Neural progenitor cell (in vitro differentiated cells): Measurements from ENCODE around the gene ATXN1. TPM values are rescaled to one million over a fixed set of nuclear protein-coding genes. Genes with fewer than 3 reads are reported as not detected.

Experiments used
- DNase-seq: peaks from one replicate; pipeline ENCODE4 v3.0.0-alpha.2; 2016; ENCODE audit warnings: low spot score
- H2AFZ ChIP-seq: fragments of 200-600 bp; sonication (generic); replicated peaks from 2 replicates; pipeline ENCODE4 v1.6.1; 2016; ENCODE audit warnings: antibody characterized with exemption
- H3F3A ChIP-seq: fragments of 200-600 bp; sonication (generic); 2 replicates; pipeline ENCODE4 v1.6.1; 2016; ENCODE audit warnings: antibody characterized with exemption, low read depth
- H3K27ac ChIP-seq: fragments of 200-600 bp; sonication (generic); 2 replicates; pipeline ENCODE4 v1.5.1; 2016; ENCODE audit warnings: mild to moderate bottlenecking
- H3K27me3 ChIP-seq: fragments of 200-600 bp; sonication (generic); 2 replicates; pipeline ENCODE4 v1.6.1; 2016; ENCODE audit warnings: mild to moderate bottlenecking, moderate library complexity
- H3K36me3 ChIP-seq: fragments of 200-600 bp; sonication (generic); 2 replicates; pipeline ENCODE4 v1.5.1; 2016
- H3K4me1 ChIP-seq: fragments of 200-600 bp; sonication (generic); 2 replicates; pipeline ENCODE4 v1.6.1; 2016; ENCODE audit warnings: mixed run types
- H3K4me2 ChIP-seq: fragments of 200-600 bp; sonication (generic); 2 replicates; pipeline ENCODE4 v1.6.1; 2016
- H3K4me3 ChIP-seq: fragments of 200-600 bp; sonication (generic); 2 replicates; pipeline ENCODE4 v1.5.1; 2016
- H3K79me2 ChIP-seq: fragments of 200-600 bp; sonication (generic); 2 replicates; pipeline ENCODE4 v1.6.1; 2016; ENCODE audit warnings: low read depth
- H3K9ac ChIP-seq: fragments of 200-600 bp; sonication (generic); 2 replicates; pipeline ENCODE4 v1.6.1; 2016
- H3K9me3 ChIP-seq: fragments of 200-600 bp; sonication (generic); 2 replicates; pipeline ENCODE4 v1.5.1; 2016; ENCODE audit warnings: low read depth
- H4K20me1 ChIP-seq: fragments of 200-600 bp; sonication (generic); 2 replicates; pipeline ENCODE4 v1.6.1; 2016; ENCODE audit warnings: low read depth
- H3K27ac Mint-ChIP-seq: 3 replicates; pipeline ENCODE4 v1.8.0; 2021; ENCODE audit warnings: mixed read lengths
- H3K27me3 Mint-ChIP-seq: 2 replicates; pipeline ENCODE4 v1.8.0; 2022; ENCODE audit warnings: low read depth, mild to moderate bottlenecking, inconsistent platforms, moderate library complexity, mixed read lengths; ENCODE audit not compliant: insufficient read depth
- H3K36me3 Mint-ChIP-seq: 3 replicates; pipeline ENCODE4 v1.8.0; 2021; ENCODE audit warnings: mixed read lengths
- H3K4me1 Mint-ChIP-seq: 3 replicates; pipeline ENCODE4 v1.8.0; 2021; ENCODE audit warnings: mixed read lengths
- H3K4me3 Mint-ChIP-seq: 3 replicates; pipeline ENCODE4 v1.8.0; 2021; ENCODE audit warnings: mild to moderate bottlenecking, moderate library complexity, mixed read lengths
- H3K9me3 Mint-ChIP-seq: 3 replicates; pipeline ENCODE4 v1.8.0; 2020; ENCODE audit warnings: mixed read lengths
- EZH2 ChIP-seq: fragments of 200-600 bp; sonication (generic); IDR thresholded peaks from 2 replicates; pipeline ENCODE4 v1.6.1; 2017; ENCODE audit warnings: antibody characterized with exemption, mild to moderate bottlenecking, moderate library complexity
- EZH2phosphoT487 ChIP-seq: fragments of 200-600 bp; sonication (generic); IDR thresholded peaks from 2 replicates; pipeline ENCODE4 v1.6.1; 2017; ENCODE audit warnings: antibody characterized with exemption
- total RNA-seq: library from RNA; depleted of rRNA; stranded (reverse); fragments of >200 nt; gene quantifications from 2 replicates; pipeline ENCODE4 v1.2.3, GENCODE V29; 2015; ENCODE audit warnings: low replicate concordance
- TF ChIP-seq, protein P1 (sequence below): fragments of 200-600 bp; sonication (generic); IDR thresholded peaks from 2 replicates; pipeline ENCODE4 v1.5.1; 2017; ENCODE audit warnings: antibody characterized with exemption, mild to moderate bottlenecking

Gene ATXN1
- total RNA-seq, 1 donor from 2014 or later, result 3.6 TPM

DNA sequence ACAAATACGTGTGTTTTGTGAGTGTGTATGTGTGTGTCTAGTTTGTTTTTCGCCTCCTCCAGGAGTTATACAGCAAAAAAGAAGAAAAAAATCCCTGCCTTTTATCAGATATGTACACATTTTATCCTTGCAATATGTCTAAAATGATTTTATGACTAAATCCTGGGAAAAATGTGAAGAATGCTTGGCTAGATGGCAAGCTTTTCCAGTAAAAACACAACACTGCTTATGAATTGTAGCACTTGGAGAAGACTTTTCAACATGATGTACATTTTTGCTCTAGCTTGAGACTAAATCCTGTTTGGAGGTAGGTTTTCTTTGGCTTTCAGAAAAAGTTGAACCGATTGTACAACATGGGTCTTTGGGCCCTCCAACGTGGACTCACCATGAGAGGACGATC, 362.7 kb downstream of the ATXN1 start:
- H3K4me2 ChIP-seq, result no peak overlapping the region
- no peak overlapping the region for H2AFZ ChIP-seq

DNA sequence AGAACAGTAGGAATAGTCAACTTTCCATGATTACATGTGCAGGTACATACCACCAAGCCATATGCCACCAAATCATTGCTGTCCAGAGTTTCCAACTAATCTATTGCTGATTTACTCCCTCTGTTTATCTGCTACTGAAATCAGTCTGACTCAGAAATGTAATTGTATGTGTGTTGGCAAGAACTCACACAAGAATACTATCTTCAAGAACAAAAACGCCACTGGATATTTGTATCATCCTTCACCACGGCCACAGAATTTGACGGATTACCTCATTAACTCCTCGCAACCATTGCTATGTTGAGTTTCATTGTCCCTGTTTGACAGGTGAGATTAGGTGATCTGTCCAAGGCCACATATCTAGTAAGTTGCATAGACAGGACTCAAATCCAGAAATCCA, 363.6 kb downstream of the ATXN1 start:
- H3K27me3 ChIP-seq, result no peaks in the 10 kb centered on the region
- peaks cover 9% of the 10 kb centered on the region for H3K4me1 Mint-ChIP-seq
- H3K9me3 ChIP-seq, result no peaks in the 10 kb centered on the region
- H2AFZ ChIP-seq, result no peak overlapping the region
- no peaks in the 10 kb centered on the region for H3K4me1 ChIP-seq
- TF ChIP-seq EZH2, result no peak
- TF ChIP-seq, protein P1, sequence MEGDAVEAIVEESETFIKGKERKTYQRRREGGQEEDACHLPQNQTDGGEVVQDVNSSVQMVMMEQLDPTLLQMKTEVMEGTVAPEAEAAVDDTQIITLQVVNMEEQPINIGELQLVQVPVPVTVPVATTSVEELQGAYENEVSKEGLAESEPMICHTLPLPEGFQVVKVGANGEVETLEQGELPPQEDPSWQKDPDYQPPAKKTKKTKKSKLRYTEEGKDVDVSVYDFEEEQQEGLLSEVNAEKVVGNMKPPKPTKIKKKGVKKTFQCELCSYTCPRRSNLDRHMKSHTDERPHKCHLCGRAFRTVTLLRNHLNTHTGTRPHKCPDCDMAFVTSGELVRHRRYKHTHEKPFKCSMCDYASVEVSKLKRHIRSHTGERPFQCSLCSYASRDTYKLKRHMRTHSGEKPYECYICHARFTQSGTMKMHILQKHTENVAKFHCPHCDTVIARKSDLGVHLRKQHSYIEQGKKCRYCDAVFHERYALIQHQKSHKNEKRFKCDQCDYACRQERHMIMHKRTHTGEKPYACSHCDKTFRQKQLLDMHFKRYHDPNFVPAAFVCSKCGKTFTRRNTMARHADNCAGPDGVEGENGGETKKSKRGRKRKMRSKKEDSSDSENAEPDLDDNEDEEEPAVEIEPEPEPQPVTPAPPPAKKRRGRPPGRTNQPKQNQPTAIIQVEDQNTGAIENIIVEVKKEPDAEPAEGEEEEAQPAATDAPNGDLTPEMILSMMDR, result no peak
- TF ChIP-seq EZH2phosphoT487, result no peak
- no peak overlapping the region for H3K4me2 ChIP-seq
- no peak overlapping the region for H3K4me3 Mint-ChIP-seq
- no peak overlapping the region for H3K27ac Mint-ChIP-seq
- no peaks in the 10 kb centered on the region for H4K20me1 ChIP-seq
- H3K36me3 Mint-ChIP-seq, result peaks cover 3% of the 10 kb centered on the region
- H3K9ac ChIP-seq, result no peak overlapping the region
- H3K27me3 Mint-ChIP-seq, result no peaks in the 10 kb centered on the region
- H3K9me3 Mint-ChIP-seq, result peaks cover 5% of the 10 kb centered on the region
- no peaks in the 10 kb centered on the region for H3K36me3 ChIP-seq
- no peaks in the 10 kb centered on the region for H3K79me2 ChIP-seq
- no peaks in the 10 kb centered on the region for H3F3A ChIP-seq
- H3K27ac ChIP-seq, result no peak overlapping the region
- H3K4me3 ChIP-seq, result no peak overlapping the region
- DNase-seq, result no peak

More for the DNA sequence above, 362.7 kb downstream of the ATXN1 start:
- no peak overlapping the region for H3K4me3 Mint-ChIP-seq
- H3K27me3 Mint-ChIP-seq, result no peaks in the 10 kb centered on the region
- H3K27ac ChIP-seq, result no peak overlapping the region
- DNase-seq, result no peak
- H3F3A ChIP-seq, result no peaks in the 10 kb centered on the region
- peaks cover 3% of the 10 kb centered on the region for H3K36me3 Mint-ChIP-seq
- no peak overlapping the region for H3K27ac Mint-ChIP-seq
- H4K20me1 ChIP-seq, result no peaks in the 10 kb centered on the region
- H3K27me3 ChIP-seq, result no peaks in the 10 kb centered on the region
- H3K4me1 Mint-ChIP-seq, result peaks cover 14% of the 10 kb centered on the region
- TF ChIP-seq EZH2phosphoT487 (no peak), EZH2 (no peak)
- TF ChIP-seq, protein P1, result no peak
- H3K9me3 ChIP-seq, result no peaks in the 10 kb centered on the region
- H3K36me3 ChIP-seq, result no peaks in the 10 kb centered on the region
- H3K4me3 ChIP-seq, result no peak overlapping the region
- H3K9me3 Mint-ChIP-seq, result peaks cover 5% of the 10 kb centered on the region
- H3K79me2 ChIP-seq, result no peaks in the 10 kb centered on the region
- H3K4me1 ChIP-seq, result no peaks in the 10 kb centered on the region
- H3K9ac ChIP-seq, result no peak overlapping the region

DNA sequence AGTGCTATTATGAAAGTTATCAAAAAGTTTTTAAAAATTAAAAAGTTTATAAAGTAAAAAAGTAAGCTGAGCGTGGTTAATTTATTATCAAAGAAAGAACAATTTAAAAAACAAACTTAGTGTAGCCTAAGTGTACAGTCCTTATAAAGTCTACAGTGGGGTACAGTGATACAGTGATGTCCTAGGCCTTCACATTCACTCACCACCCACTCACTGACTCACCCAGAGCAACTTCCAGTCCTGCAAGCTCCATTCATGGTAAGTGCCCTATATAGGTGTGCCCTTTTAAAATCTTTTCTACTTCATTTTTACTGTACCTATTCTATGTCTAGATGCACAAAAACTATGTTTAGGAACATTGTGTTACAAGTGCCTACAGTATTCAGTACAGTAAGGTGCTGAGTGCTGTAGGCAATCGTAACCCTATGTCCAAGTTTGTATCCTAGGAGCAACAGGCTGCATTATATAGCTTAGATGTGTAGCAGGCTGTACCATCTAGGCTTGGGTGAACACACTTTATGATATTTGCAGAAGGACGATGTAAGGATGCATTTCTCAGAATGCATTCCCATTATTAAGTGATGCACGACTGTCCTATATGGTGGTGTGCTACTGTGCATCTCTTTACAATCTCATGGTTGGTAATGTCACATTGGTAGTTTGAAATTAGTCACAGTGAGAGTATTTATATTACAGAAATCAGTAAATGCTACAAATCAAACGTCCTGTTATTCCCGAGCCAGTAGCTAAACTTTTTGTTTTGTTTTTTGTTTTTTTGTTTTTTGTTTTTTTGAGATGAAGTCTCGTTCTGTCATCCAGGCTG, 364.6 kb downstream of the ATXN1 start:
- Mint-ChIP-seq H3K27ac (no peak overlapping the region), H3K4me3 (no peak overlapping the region), H3K36me3 (peaks cover 2% of the 10 kb centered on the region), H3K9me3 (peaks cover 4% of the 10 kb centered on the region), H3K4me1 (peaks cover 4% of the 10 kb centered on the region), H3K27me3 (peaks cover 1% of the 10 kb centered on the region)
- H3K9ac ChIP-seq, result no peak overlapping the region
- no peaks in the 10 kb centered on the region for H3K9me3 ChIP-seq
- H3K36me3 ChIP-seq, result no peaks in the 10 kb centered on the region
- H3K4me3 ChIP-seq, result no peak overlapping the region
- H4K20me1 ChIP-seq, result no peaks in the 10 kb centered on the region
- H3K27ac ChIP-seq, result no peak overlapping the region
- H3F3A ChIP-seq, result no peaks in the 10 kb centered on the region
- H3K4me1 ChIP-seq, result no peaks in the 10 kb centered on the region
- H3K27me3 ChIP-seq, result no peaks in the 10 kb centered on the region
- TF ChIP-seq EZH2phosphoT487, result no peak
- no peak for TF ChIP-seq EZH2
- TF ChIP-seq, protein P1, result no peak
- no peak for DNase-seq
- no peak overlapping the region for H3K4me2 ChIP-seq
- H3K79me2 ChIP-seq, result no peaks in the 10 kb centered on the region
- no peak overlapping the region for H2AFZ ChIP-seq
